HG03439 (cell line): ENCODE results near the gene PATJ.

ENCODE experiments used
- ATAC-seq: cut with Tn5 transposase; IDR thresholded peaks from one replicate; pipeline ENCODE4 v1.9.1; 2021; ENCODE audit warnings: mild to moderate bottlenecking, moderate library complexity; ENCODE audit not compliant: unreplicated experiment

PATJ gene

GRCh38 chr1:62089570-62089969 lies 347.3 kb downstream of the PATJ start:
- no peak for ATAC-seq

- ATAC-seq: no peak
These were observed 347.7 kb downstream of the PATJ start for GRCh38 chr1:62090016-62090415.

DNA sequence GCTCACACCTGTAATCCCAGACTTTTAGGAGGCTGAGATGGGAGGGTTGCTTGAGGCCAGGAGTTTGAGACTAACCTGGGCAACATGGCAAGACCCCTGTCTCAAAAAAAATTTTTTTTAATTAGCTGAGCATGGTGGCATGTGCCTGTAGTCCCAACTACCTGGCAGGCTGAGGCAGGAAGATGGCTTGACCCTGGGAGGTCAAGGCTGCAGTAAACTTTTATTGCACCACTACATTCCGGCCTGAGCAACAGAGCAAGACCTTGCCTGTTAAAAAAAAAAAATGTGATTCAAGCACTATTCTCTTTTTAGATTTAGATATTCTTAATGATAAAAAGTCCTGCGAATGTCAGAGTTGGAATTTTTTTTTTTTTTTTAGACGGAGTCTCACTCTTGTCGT lies 349.8 kb downstream of the PATJ start:
- no peak for ATAC-seq

GRCh38 chr1:62093261-62093660 lies 351.0 kb downstream of the PATJ start:
- no peak for ATAC-seq

DNA sequence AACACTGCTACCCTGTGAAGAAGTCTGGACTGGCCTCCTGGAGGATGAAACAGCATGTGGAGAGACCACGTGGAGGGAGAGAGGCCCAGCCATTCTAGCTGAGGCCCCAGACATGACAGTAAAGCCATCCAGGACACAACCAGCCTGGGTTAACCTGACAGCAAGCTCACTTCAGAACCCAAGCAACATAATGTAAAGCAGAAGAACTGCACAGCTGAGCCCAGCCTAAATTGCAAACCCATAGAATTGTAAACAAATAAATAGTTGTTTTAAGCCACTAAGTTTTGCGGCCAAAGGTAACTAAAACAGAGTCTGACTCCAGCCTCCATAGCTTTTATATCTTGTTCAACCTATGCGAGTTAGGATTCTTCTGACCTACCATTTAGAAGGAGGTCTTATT lies 355.2 kb downstream of the PATJ start:
- no peak for ATAC-seq

GRCh38 chr1:62100442-62100841 lies 358.2 kb downstream of the PATJ start:
- no peak for ATAC-seq

DNA sequence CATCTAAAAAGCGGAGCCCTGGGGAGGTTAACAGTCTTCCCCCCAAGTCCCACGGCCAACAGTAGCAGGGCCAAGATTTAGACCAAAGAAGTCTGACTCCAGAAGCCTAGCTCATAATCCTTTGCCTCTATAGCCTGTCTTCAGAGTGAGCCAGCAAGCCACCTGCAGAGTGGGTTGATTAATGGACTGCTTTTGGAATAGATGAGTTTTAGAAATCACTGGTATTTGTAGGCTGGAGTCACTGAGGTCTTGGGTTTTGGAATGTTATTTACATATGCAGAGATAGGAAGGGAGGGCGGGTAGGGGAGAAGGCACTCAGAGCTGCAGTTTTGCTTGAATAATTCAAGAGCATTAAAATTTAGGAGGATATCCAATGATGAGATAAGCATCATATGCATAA lies 361.6 kb downstream of the PATJ start:
- ATAC-seq: no peak

GRCh38 chr1:62107923-62108322 lies 365.6 kb downstream of the PATJ start:
- ATAC-seq: no peak

DNA sequence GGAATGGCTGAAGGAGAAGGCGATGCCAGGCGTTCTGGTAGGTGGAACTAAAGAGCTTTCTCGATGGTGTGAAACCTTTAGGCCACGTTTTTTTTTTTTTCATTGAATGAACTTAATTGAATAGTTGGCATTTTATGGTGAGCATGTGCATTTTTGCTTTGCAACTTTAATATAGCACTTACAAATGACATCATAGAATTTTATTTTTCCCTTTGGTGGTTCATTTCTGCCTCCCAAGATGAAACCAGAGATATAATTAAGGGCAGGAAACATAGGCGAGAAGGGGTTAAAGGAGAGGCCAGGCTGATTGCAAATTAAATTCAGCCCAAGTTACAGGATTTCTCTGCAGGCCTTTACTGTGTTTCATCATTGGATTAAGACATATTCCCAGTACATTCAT lies 366.8 kb downstream of the PATJ start:
- no peak for ATAC-seq

GRCh38 chr1:62110198-62110817 lies 368.0 kb downstream of the PATJ start:
- ATAC-seq: no peak

DNA sequence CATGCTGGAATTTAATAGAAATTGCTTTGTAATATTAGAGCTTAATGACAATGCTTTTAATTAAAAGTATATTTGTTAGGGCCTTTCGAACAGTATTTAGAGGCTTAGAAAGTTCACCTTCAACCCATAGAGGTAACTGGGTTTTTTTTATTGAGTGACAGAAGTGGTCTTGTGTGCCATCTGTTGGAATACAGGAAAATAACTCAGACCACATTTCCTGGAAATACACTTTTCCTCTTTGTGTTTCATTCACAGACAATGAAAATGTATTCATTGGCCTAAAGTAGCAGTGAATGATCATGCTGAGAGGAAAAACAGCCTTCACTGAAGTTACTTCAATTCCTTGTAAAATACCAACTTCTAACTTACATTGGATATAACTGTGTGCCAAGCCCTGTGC lies 368.8 kb downstream of the PATJ start:
- ATAC-seq: no peak

- no peak for ATAC-seq
These were observed 371.2 kb downstream of the PATJ start for GRCh38 chr1:62113507-62113906.

GRCh38 chr1:62117018-62117750 lies 374.9 kb downstream of the PATJ start:
- no peak for ATAC-seq

DNA sequence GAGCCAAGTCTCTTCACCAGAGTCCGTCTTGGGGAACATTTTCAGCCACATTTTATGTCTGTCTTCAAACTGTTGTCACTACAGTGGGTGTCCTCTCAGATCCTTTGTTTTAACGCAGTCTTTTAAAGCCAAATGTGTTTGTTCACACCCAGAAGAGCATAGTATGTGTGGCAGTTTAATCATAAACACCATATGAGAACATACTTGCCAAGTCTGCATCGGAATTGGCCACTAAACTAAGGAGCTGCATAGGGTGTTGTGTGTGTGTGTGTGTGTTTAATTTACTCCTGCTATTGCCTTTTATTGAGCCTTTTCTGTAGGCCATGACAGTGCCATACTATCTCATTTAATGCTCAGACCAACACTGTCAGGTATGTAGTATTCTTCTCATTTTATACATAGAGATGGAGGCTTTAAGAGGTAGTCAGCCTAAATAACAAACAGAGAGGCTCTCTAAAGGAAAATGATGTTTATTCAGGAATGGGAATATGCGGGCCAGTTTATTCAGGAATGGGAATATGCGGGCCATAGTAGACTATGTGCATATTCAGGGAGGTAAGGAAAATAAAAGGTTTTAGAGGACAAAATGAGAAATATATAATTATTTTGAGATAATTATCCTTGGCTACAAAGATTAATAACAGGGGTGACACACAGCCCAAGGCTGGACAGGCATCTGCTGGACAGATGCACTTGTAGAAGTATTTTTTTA lies 384.5 kb downstream of the PATJ start:
- no peak for ATAC-seq

DNA sequence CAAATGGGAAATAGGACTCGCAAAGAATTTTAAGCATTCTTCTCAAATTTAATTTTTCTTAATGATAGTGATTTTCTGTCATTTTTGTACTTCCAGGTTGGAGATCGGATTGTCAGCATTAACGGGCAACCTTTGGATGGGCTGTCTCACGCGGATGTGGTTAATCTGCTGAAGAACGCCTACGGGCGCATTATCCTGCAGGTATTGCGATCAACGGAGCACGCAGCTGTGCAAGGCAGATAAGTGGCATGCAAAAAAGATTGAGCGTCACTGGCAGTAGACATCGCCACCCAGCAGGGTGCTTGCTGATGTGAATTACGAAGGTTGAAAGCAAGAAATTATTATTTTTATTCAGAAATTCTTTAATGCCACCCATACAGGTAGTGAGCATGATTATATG lies 386.5 kb downstream of the PATJ start:
- no peak for ATAC-seq

DNA sequence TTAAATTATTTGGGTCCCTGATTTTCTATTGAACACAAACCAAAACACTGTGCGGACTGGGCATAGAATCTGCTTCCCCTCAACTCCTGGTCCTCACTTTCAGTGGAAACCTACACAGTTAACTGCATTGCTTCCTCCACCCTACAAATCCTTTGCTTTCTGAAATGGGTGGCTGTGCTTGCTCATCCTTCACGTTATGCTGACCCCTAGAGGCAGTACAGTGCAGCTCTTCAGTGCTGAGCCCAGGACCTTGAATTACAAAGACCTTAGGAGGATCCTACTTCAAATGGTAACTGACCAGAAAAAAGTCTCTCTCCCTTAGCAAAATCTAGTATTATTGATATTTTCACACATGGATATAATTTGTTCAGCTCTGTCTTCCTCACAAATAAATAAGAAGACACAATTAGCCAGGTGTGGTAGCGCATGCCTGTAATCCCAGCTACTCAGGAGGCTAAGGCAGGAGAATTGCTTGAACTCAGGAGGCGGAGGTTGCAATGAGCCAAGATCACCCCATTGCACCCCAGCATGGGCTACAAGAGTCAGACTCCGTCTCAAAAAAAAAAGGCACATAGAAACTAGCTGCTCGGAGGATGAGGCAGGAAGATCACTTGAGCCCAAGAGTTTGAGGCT lies 388.9 kb downstream of the PATJ start:
- peak; percentile 70 for ATAC-seq

- ATAC-seq: no peak
These were observed 395.7 kb downstream of the PATJ start for GRCh38 chr1:62138029-62138428.

- no peak for ATAC-seq
These were observed 397.1 kb downstream of the PATJ start for GRCh38 chr1:62139410-62139809.

GRCh38 chr1:62140666-62141065 lies 398.4 kb downstream of the PATJ start:
- no peak for ATAC-seq

DNA sequence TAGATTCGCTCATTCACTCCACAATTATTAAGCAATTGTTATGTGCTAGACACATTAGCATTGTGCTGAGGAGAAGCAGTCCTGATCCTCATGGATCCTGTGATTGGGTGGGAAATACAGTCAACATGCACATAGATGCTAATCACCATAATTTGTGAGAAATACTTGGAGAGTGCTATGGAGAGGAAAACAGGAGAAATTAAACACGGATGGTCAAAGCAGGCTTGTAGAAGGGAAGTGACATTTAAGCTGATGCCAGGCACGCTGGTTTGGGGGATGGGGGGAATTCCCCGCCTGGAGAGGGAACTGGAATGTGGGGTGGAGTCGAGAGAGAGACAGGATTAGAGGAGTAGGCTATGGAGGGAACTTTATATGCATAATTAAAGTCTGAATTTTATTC lies 400.2 kb downstream of the PATJ start:
- no peak for ATAC-seq

DNA sequence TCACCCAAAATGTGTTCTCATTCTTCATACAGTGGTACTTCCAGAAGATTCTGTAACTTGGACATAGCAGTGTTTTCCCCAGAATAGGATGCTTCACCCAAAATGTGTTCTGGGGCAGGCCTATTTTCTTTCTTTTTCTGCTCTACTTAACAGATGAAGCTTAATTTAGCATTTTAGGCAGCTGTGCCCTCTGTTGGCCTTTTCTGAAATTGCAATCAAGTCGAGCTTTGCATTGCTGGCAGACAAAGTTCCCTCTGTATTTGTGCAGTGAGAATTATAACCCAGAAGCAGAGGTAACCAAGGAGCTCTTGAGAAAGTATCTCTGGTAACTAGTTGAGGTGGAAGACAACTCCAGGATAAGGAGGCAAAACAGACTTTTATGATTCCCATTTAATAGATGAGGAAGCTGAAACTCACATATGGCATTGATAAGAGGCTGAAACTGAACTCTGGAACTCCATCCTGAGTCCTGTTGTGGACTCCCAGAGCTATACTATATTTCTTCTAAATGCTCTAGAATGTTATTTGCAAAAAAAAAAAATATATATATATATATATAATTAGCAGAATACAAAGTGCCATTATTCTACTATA lies 402.1 kb downstream of the PATJ start:
- no peak for ATAC-seq
